Activated naive CD8-positive, alpha-beta T cell treated with anti-CD3 and anti-CD28 coated beads, Interleukin-2, amount 50 U/mL, for 24 hours (primary cell): Measurements from ENCODE around the gene RNF144A.
"Not testable (repeated sequence)": the region's sequence is repeated elsewhere in the genome, so short reads cannot be mapped to it uniquely, and the experiment has no call there.

Experiments
- ATAC-seq: fragments of 150-1000 bp; cut with Tn5 transposase; one replicate; pipeline ENCODE4 v1.10.0; 2021
- DNase-seq: peaks from one replicate; pipeline ENCODE4 v3.0.0; 2021
- H3K27ac Mint-ChIP-seq: one replicate; pipeline ENCODE4 v1.8.0; 2021; ENCODE audit warnings: mild to moderate bottlenecking, mixed read lengths
- H3K27me3 Mint-ChIP-seq: one replicate; pipeline ENCODE4 v1.8.0; 2021; ENCODE audit warnings: mixed read lengths
- H3K36me3 Mint-ChIP-seq: one replicate; pipeline ENCODE4 v1.8.0; 2021; ENCODE audit warnings: low read depth, mixed read lengths
- H3K4me1 Mint-ChIP-seq: one replicate; pipeline ENCODE4 v1.8.0; 2021; ENCODE audit warnings: mixed read lengths
- H3K4me3 Mint-ChIP-seq: one replicate; pipeline ENCODE4 v1.8.0; 2021; ENCODE audit warnings: mild to moderate bottlenecking, moderate library complexity, mixed read lengths
- H3K9me3 Mint-ChIP-seq: one replicate; pipeline ENCODE4 v1.8.0; 2021; ENCODE audit warnings: mixed read lengths

Gene RNF144A

DNA sequence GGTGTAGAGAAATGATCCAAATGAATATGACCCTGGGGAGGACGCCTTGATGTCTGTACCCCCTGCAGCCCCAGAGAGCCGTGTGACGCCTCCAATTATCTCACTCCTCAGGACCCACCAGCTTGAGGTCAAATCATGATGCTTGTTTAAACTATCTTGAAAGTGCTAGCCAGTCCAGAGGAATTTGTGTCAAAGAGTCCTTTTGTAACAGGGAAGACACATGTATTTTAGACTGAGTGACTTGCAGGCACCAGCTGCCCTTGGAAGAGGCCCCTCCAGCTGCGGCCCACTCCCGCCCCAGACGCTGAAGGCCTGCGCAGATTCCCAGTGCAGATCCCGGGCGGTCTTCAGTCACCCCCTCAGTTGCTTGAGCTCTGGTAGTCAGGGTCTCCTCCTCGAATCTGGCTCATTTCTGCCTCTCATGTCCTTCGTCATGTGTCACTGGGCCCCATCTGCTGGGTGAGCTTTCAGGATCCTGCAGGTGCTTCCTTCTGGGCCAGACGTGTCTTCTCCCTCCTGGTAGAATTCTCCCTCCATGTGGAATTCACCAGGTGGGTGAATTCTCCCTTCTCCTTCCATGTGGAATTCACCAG lies 77.4 kb downstream of the RNF144A start:
- no peak for ATAC-seq
- no peak overlapping the region for H3K27ac Mint-ChIP-seq
- H3K36me3 Mint-ChIP-seq: peaks cover 18% of the 10 kb centered on the region

DNA sequence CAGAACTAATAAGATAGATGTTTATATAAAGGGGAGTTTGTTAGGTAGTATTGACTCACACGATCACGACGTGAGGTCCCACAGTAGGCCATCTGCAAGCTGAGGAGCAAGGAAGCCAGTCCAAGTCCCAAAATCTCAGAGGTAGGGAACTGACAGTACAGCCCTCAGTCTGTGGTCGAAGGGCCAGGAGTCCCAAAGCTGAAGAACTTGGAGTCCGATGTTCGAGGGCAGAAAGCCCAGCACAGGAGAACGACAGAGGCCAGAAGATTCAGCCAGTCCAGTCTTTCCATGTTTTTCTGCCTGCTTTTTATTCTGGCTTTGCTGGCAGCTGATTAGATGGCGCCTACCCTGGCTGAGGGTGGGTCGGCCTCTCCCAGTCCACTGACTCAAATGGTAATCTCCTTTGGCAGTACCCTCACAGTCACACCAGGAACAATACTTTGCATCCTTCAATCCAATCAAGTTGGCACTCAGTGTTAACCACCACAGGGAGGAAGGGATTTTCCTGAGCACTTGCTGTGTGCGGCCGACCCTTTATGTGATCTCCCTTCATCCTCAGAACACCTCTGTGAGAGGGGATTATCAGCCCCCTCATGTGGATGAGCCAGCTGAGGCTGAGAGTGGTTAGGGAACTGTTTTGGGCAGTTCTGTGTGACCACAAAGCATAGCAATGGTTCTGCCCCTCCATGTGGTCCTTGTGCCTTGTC lies 78.3 kb downstream of the RNF144A start:
- Mint-ChIP-seq H3K4me3 (no peak overlapping the region), H3K27ac (no peak overlapping the region), H3K4me1 (peaks cover 13% of the 10 kb centered on the region), H3K36me3 (peaks cover 15% of the 10 kb centered on the region), H3K9me3 (peaks cover 4% of the 10 kb centered on the region), H3K27me3 (no peaks in the 10 kb centered on the region)
- DNase-seq: no peak
- ATAC-seq: no peak

More for the DNA sequence above, 77.4 kb downstream of the RNF144A start:
- Mint-ChIP-seq H3K4me1 (peaks cover 12% of the 10 kb centered on the region), H3K4me3 (no peak overlapping the region), H3K9me3 (peaks cover 6% of the 10 kb centered on the region), H3K27me3 (no peaks in the 10 kb centered on the region)
- no peak for DNase-seq

DNA sequence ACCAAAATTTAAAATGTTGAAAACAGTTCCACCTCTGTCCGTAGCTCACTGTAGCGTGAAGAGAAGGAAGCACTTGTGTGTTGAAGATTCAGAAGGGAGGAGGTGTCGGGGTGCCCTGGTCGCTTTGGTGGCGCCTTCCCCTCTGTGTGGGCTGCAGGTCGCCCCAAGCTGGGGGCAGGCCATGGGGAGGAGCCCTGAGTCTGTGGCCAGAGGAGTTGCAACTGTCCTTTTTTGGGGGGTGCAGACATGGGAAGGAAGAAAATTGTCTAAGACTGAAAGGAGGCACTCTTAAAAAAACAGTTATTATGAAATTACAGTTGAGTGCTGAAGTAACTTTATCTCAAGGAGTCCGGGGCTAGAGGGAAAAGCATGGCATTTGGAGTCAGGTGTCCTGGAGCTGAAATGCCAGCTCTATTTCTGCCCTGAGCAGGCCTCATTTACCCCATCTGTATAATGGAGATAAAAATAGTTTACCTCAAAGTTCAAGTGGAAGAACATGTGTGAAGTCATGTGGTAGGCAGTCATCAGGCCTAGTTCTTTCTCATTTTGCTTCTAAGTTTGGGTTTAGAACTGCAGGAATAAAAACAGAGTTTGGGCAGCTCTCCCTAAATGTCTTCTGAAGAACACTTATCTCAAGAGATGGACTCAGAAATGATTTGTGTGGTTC lies 82.1 kb downstream of the RNF144A start:
- DNase-seq (no peak), ATAC-seq (peak; percentile 22)
- Mint-ChIP-seq H3K27me3 (no peaks in the 10 kb centered on the region), H3K27ac (peak overlapping the region; percentile 6), H3K36me3 (peaks cover 9% of the 10 kb centered on the region), H3K9me3 (no peaks in the 10 kb centered on the region), H3K4me3 (no peak overlapping the region), H3K4me1 (peaks cover 13% of the 10 kb centered on the region)

DNA sequence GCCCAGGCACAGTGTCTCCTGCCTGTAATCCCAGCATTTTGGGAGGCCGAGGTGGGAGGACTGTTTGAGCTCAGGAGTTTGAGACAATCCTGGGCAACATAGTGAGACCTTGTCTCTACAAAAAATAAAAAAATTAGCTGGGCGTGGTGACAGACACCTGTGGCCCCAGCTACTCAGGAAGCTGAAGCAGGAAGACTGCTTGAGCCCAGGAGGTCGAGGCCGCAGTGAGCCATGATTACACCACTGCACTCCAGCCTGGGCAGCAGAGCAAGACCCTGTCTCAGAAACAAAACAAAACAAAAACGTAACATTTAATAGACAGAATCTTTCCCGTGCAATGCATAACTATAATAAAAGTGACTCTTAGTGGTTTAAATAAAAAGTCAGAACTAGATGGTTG lies 84.2 kb downstream of the RNF144A start:
- not testable (repeated sequence) for H3K27me3 Mint-ChIP-seq, ATAC-seq, H3K27ac Mint-ChIP-seq, H3K9me3 Mint-ChIP-seq, DNase-seq, H3K36me3 Mint-ChIP-seq, H3K4me3 Mint-ChIP-seq
- peaks cover 15% of the 10 kb centered on the region for H3K4me1 Mint-ChIP-seq

DNA sequence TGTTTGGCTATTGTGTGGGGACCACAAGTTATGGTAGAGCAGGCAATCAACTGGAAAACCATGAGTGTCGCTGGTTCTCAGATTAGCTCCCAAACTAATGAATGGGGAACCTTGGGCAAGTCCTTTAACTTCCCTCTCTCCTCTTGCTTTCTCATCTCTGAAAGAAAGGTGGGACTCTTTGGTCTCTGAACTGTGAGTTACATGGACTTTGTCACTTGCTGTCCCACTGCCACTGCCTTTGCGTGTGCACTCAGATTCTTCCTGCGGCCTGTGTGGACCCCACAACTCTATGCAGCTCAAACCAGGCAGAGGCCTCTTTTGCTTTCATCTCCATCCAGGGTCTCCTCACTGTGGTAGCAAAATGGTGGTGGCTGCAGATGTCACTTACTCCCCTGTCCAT lies 86.7 kb downstream of the RNF144A start:
- Mint-ChIP-seq H3K4me3 (no peak overlapping the region), H3K4me1 (peaks cover 22% of the 10 kb centered on the region), H3K9me3 (no peaks in the 10 kb centered on the region), H3K27me3 (no peaks in the 10 kb centered on the region), H3K36me3 (peaks cover 1% of the 10 kb centered on the region), H3K27ac (no peak overlapping the region)
- ATAC-seq (no peak), DNase-seq (no peak)

DNA sequence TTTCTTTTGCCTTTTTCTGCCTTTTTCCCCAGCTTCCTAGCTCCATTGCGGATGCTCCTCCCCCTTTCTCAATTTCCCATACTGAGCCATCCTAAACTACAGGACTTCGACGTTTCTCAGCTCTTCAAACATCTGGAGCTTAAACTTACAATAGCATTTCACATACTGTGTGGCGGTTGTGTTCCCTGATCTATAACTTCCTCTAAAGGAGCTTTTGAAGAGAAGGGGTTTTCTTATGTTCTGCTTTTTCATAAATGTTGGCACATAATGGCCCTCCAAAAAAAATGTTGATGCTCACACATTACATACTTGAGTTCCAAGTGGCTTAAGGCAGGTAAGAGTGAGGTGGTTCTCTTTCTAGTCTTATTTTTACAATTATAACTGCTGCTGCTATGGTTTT lies 87.4 kb downstream of the RNF144A start:
- Mint-ChIP-seq H3K4me3 (no peak overlapping the region), H3K9me3 (no peaks in the 10 kb centered on the region), H3K36me3 (peaks cover 1% of the 10 kb centered on the region), H3K27ac (peak overlapping the region; percentile 5), H3K4me1 (peaks cover 15% of the 10 kb centered on the region), H3K27me3 (no peaks in the 10 kb centered on the region)
- DNase-seq (no peak), ATAC-seq (no peak)

DNA sequence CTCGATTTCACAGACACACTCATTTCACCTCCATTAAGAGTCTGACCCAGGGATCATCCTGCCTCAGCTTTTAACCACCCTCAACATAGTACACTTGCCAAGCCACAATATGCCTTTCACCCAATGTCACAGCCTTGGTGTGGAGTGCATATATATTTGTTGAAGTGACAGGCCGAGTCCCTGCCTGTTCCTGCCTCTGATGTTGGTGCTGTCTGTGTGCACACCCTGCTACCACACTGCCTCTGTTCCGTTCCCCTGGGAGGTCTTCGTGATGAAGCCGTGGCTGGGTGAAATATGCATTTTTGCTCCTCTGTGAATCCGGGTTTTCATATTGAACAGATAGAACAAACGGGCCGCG lies 90.3 kb downstream of the RNF144A start:
- no peak overlapping the region for H3K4me3 Mint-ChIP-seq
- no peaks in the 10 kb centered on the region for H3K36me3 Mint-ChIP-seq
- H3K4me1 Mint-ChIP-seq: peaks cover 19% of the 10 kb centered on the region
- DNase-seq (no peak), ATAC-seq (no peak)
- no peak overlapping the region for H3K27ac Mint-ChIP-seq
- no peaks in the 10 kb centered on the region for H3K9me3 Mint-ChIP-seq
- H3K27me3 Mint-ChIP-seq: no peaks in the 10 kb centered on the region

DNA sequence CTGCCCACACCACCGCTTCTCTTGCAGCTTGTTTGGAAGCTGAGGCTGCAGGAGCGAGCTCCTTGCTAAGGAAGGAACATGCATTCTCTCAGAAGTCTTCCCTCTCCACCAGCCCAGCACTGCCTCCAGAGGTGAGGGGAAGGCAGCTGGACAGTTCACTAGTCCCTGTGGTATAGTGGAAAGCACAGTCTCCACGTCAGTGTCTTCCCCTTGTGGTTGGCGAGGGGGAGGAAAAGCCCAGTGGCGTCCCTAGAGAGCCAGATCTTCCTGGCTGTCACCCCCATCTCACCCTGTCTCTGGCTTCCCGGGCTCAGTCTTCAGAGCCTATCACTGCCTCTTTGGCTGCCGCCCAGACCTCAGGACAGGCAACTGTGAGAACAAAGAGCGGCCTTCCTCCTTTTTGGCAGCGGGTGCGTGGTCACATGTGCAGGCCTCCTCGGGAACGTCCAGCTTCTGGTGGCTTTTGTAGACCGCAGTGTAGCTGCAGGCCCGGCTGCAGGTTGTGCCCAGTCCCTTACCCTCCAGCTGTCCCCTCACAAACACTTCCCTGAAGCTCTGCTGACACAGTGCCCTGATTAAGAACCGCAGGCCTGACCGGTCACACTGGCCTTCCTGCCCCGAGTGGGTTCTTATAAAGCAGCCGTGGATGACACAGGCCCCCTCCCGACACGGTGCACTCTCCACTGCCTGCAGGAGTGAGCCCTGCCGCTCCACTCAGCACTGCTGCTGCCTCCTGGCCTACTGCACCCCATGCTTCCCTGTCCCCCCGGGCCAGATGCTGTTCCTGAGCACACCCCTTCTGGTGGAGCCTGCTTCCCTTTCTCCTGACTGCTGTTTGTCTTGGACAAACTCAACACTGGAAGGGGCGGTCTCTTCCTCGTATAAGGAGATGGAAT lies 90.9 kb downstream of the RNF144A start:
- Mint-ChIP-seq H3K4me1 (peaks cover 22% of the 10 kb centered on the region), H3K4me3 (no peak overlapping the region), H3K9me3 (no peaks in the 10 kb centered on the region), H3K27ac (no peak overlapping the region), H3K36me3 (no peaks in the 10 kb centered on the region), H3K27me3 (no peaks in the 10 kb centered on the region)
- peak; percentile 13 for ATAC-seq
- DNase-seq: no peak

DNA sequence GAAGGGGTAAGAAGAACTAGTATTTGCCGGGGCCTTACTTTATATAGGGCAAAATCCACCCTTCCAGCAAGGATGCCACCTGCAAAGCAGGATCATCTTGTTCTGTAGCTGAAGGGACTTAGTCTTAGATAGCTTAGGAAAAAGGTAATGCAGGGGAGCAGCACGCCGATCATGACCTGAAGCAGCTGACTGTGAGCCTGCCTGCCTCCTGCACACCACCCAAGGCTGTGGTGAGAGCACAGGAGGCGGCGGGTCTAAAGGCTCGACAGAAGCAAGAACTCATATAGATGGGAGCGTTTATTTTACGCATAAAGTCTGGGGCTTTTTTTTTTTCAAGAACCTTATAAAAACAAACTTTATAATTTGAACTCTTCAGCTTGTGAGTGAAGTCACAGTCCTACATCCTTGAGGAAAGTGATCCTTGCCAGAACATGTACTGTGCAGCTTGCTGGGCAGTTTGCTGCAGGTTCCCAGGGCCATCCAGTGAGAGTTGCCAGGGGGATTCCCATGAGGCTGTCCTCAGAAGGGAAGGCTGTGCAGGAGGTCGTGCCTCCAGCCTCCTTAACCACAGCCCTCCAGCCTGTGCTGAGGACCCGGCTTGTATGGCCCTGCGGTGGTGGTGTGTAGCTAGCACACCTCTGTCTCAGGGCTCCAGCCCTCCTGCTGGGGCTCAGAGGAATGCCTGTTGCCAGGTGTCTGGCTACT lies 92.1 kb downstream of the RNF144A start:
- no peaks in the 10 kb centered on the region for H3K36me3 Mint-ChIP-seq
- no peaks in the 10 kb centered on the region for H3K9me3 Mint-ChIP-seq
- no peaks in the 10 kb centered on the region for H3K27me3 Mint-ChIP-seq
- DNase-seq (no peak), ATAC-seq (no peak)
- H3K27ac Mint-ChIP-seq: no peak overlapping the region
- peaks cover 34% of the 10 kb centered on the region for H3K4me1 Mint-ChIP-seq
- H3K4me3 Mint-ChIP-seq: no peak overlapping the region

DNA sequence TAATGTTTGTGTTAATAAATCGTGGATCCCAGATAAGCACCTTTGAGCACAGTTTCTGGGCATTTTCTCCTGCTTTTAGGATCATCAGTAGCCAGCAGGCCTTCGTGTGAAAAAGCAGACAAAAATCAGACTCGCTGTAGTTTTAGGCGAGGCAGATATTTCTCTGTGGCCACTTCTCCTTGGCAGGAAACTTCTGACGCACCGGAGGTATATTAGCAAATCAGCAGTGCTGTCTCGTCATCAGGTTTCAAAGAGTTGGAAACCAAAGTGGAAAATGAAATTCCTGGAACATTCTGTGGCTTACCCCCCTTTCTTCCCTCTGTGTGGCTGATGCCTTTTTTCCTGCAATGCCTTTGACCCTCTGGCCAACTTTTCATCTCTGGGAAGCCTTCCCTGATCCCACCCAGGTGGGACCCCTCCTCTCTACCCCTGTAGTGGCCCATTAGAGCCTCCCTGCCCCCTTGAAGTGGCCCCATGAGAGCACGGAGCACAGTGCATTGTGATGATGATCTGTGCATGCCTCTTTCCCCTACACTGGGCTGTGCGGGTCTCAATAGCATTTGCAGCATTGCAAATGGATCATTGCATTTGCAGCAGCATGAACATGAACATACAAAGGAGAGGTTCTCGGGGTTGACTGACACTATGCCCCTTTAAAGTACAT lies 93.3 kb downstream of the RNF144A start:
- DNase-seq (no peak), ATAC-seq (no peak)
- no peaks in the 10 kb centered on the region for H3K27me3 Mint-ChIP-seq
- peaks cover 34% of the 10 kb centered on the region for H3K4me1 Mint-ChIP-seq
- no peak overlapping the region for H3K4me3 Mint-ChIP-seq
- no peak overlapping the region for H3K27ac Mint-ChIP-seq
- no peaks in the 10 kb centered on the region for H3K9me3 Mint-ChIP-seq
- no peaks in the 10 kb centered on the region for H3K36me3 Mint-ChIP-seq

DNA sequence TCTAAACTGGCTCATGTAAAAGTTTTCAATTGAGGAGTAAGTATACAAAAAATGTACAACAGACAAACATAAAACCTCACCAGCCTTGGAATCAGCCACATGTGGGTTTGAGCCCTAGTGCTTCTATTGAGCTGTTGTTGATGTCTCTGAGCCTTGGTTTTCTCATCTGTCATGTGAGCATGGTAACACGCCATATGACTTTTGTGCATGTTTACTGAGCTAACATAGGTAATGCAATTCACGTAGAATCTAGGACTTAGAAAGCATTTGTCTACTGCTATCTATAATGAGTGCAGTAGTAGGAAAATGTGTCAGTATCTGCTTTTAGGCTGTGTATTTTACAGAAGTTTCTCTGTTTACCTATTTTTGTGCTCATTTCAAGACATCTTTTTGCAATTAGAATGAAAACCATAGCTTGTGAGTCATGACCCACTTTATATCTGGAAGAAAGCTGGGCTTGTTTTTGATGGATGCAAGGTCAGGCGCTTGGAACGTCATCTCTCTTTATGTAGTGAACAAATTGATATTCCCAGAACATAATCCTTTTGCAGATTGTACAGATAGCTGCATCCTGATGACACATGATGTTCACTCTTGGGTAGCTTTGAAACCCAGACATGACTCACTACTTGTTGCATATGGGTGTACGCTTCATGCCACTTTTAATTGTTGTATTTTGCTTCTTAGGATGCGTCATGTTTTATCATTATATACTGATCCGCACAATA lies 94.3 kb downstream of the RNF144A start:
- DNase-seq: no peak
- no peak overlapping the region for H3K27ac Mint-ChIP-seq
- ATAC-seq: no peak
- H3K36me3 Mint-ChIP-seq: no peaks in the 10 kb centered on the region
- H3K4me3 Mint-ChIP-seq: no peak overlapping the region
- no peaks in the 10 kb centered on the region for H3K27me3 Mint-ChIP-seq
- H3K9me3 Mint-ChIP-seq: no peaks in the 10 kb centered on the region
- peaks cover 34% of the 10 kb centered on the region for H3K4me1 Mint-ChIP-seq

DNA sequence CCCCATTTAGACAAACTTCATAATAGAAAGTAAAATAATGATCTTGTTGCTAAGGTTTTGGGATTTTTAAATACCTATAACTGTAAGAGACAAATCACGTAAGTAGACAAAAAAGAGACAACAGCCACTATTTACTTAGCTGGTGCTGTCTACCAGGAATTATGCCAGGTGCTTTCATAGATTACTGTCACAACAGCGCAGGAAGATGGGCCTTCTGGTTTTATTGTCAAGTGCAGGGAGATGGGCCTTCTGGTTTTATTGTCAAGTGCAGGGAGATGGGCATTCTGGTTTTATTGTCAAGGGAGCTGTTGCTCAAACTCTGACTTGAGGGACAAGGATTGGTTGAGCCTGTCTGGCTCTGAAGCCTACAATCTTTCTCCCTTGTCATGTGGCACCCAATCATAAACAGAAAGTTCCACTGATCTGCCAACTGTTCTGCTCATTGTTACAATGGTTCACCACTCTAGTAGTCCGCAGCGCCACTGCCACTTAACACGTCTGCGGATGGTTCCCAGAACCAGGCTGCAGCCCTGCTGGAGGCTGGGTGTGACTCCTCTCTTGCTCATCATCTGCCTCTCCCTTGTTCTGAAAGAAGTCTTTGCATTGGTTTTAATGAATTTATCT lies 95.0 kb downstream of the RNF144A start:
- Mint-ChIP-seq H3K36me3 (no peaks in the 10 kb centered on the region), H3K27ac (no peak overlapping the region), H3K27me3 (no peaks in the 10 kb centered on the region), H3K4me1 (peaks cover 31% of the 10 kb centered on the region), H3K9me3 (no peaks in the 10 kb centered on the region), H3K4me3 (no peak overlapping the region)
- no peak for ATAC-seq
- no peak for DNase-seq
